GM21528 (cell line): Measurements from ENCODE around the gene KCNH1.

Experiments used
- ATAC-seq: cut with Tn5 transposase; IDR thresholded peaks from one replicate; pipeline ENCODE4 v1.9.1; 2021; ENCODE audit warnings: mild to moderate bottlenecking, moderate library complexity; ENCODE audit not compliant: unreplicated experiment, low FRiP score

Gene KCNH1

GRCh38 chr1:211133836-211134669, at the start of gene KCNH1:
TSS of gene KCNH1 (minus strand) at chr1:211134148. CDS start at chr1:211133945, 203 bp downstream.
- peak; percentile 94 for ATAC-seq

GRCh38 chr1:211182746-211183145, 48.8 kb upstream of the KCNH1 start:
- no peak for ATAC-seq

GRCh38 chr1:211174375-211174774, 40.4 kb upstream of the KCNH1 start:
- no peak for ATAC-seq

- ATAC-seq, result no peak
Measured at GRCh38 chr1:211172657-211173056, 38.7 kb upstream of the KCNH1 start.

- ATAC-seq, result no peak
Measured at GRCh38 chr1:211169353-211169752, 35.4 kb upstream of the KCNH1 start.

GRCh38 chr1:211158866-211159265, 24.9 kb upstream of the KCNH1 start:
- ATAC-seq, result no peak

GRCh38 chr1:211155040-211155439, 21.1 kb upstream of the KCNH1 start:
- ATAC-seq, result no peak

GRCh38 chr1:211153932-211154331, 20.0 kb upstream of the KCNH1 start:
- no peak for ATAC-seq

GRCh38 chr1:211148366-211148765, 14.4 kb upstream of the KCNH1 start:
- ATAC-seq, result no peak

GRCh38 chr1:211145944-211146343, 12.0 kb upstream of the KCNH1 start:
- no peak for ATAC-seq

- ATAC-seq, result no peak
Measured at GRCh38 chr1:211135342-211135950, 1.5 kb upstream of the KCNH1 start.

- ATAC-seq, result peak; percentile 9
Measured at GRCh38 chr1:211133393-211133835, 534 bp downstream of the KCNH1 start.

GRCh38 chr1:211132721-211133392, 1.1 kb downstream of the KCNH1 start:
- no peak for ATAC-seq

GRCh38 chr1:211129776-211130175, 4.2 kb downstream of the KCNH1 start:
- ATAC-seq, result no peak

- no peak for ATAC-seq
Measured at GRCh38 chr1:211127166-211127565, 6.8 kb downstream of the KCNH1 start.

GRCh38 chr1:211126622-211127021, 7.3 kb downstream of the KCNH1 start:
- ATAC-seq, result no peak

- ATAC-seq, result no peak
Measured at GRCh38 chr1:211118407-211119102, 15.4 kb downstream of the KCNH1 start.

- ATAC-seq, result no peak
Measured at GRCh38 chr1:211114446-211114845, 19.5 kb downstream of the KCNH1 start.

- no peak for ATAC-seq
Measured at GRCh38 chr1:211113566-211113965, 20.4 kb downstream of the KCNH1 start.

- ATAC-seq, result no peak
Measured at GRCh38 chr1:211111351-211111750, 22.6 kb downstream of the KCNH1 start.

- no peak for ATAC-seq
Measured at GRCh38 chr1:211101481-211101880, 32.5 kb downstream of the KCNH1 start.
